HepG2 (cell line): Measurements from ENCODE around the gene SIRPB1.

Experiments used
- GTF3A ChIP-seq: sonication (generic); formaldehyde crosslinking; conservative IDR thresholded peaks from 2 replicates; pipeline ENCODE4 v1.4.0; 2020; ENCODE audit warnings: mild to moderate bottlenecking, missing genetic modification reagents
- ZNF546 ChIP-seq: sonication (generic); formaldehyde crosslinking; conservative IDR thresholded peaks from 2 replicates; pipeline ENCODE4 v1.8.1; 2023; ENCODE audit warnings: mild to moderate bottlenecking, missing genetic modification reagents
- ZSCAN29 ChIP-seq: sonication (generic); formaldehyde crosslinking; conservative IDR thresholded peaks from 2 replicates; pipeline ENCODE4 v1.4.0; 2020; ENCODE audit warnings: mild to moderate bottlenecking, missing genetic modification reagents

- no peak for TF ChIP-seq ZSCAN29 (CRISPR knock-in tag)
- no peak for TF ChIP-seq ZNF546
- TF ChIP-seq GTF3A (CRISPR knock-in tag), result no peak
Observed at GRCh38 chr20:1661542-1662299, 41.9 kb upstream of the SIRPB1 start.
